Measurements from ENCODE around the gene MVB12B. TPM values are rescaled to one million over a fixed set of nuclear protein-coding genes. Genes with fewer than 3 reads are reported as not detected.

MVB12B gene
- total RNA-seq, 2 experiments from 2014 or later = 7.9 to 9.5 TPM

DNA sequence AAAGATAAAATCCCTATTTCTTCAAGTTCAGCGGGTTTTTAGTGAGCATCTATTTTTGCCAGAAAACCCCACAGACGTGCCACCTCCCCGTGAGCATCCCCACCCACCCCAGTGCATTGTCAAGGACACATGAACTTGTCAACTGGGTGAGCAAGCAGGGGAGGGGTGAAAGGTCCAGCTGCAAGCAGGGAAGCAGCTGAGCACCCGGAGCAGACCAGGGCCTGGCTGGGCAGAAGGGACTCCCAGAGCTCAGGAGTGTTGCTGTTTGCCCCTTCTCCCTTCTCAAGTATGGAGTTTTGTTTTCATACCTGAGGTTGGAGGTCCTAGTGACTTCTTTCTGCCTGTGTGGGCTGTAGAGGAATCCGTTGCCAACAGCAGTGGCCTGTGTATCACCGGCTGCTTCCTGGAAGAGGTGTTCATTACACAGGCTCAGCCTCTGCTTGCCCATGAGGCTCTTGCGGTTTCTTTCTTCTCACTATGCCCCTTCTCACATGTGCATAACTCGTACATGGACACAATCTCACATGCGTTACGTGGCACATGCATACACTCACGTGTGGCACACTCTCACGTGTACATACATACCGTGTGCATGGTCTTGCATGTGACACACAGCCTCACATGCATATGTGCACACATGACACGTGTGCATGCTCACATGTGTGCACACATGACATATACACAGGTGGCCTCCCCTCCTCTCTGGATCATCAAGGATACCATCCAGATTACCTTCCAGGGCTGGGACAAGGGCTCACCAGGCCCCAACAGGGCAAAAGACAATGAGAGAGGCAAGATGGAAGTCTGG lies 126.7 kb downstream of the MVB12B start:
- H3K27ac Mint-ChIP-seq = no peak overlapping the region
- H3K9me3 Mint-ChIP-seq = no peaks in the 10 kb centered on the region
- no peak for DNase-seq
- no peaks in the 10 kb centered on the region for H3K27me3 Mint-ChIP-seq
- no peak overlapping the region for H3K4me3 Mint-ChIP-seq
- H3K4me1 Mint-ChIP-seq = peaks cover 10% of the 10 kb centered on the region
- H3K36me3 Mint-ChIP-seq = no peaks in the 10 kb centered on the region

DNA sequence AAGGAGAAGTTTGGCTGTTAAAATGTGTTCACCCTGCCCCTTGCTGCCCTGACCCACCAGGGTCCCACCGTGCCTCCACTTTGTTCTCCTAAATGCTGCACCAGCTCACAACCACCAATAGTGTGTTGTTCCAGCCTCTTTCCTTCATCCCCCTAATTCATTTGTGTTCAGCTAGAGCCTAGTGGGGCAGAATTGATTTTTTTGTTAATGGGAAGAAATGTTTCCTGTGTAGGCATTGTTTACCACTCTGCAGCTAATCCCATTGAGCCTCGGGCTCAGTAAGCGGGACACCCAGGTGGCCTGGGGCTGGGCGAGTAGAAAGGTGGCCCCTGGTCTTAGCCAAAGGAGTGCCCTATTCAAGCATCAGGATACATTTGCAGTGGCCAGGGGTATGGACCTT lies 127.6 kb downstream of the MVB12B start:
- no peaks in the 10 kb centered on the region for H3K36me3 Mint-ChIP-seq
- no peak overlapping the region for H3K27ac Mint-ChIP-seq
- no peaks in the 10 kb centered on the region for H3K27me3 Mint-ChIP-seq
- H3K4me3 Mint-ChIP-seq = no peak overlapping the region
- no peaks in the 10 kb centered on the region for H3K9me3 Mint-ChIP-seq
- DNase-seq = no peak
- H3K4me1 Mint-ChIP-seq = peaks cover 10% of the 10 kb centered on the region

DNA sequence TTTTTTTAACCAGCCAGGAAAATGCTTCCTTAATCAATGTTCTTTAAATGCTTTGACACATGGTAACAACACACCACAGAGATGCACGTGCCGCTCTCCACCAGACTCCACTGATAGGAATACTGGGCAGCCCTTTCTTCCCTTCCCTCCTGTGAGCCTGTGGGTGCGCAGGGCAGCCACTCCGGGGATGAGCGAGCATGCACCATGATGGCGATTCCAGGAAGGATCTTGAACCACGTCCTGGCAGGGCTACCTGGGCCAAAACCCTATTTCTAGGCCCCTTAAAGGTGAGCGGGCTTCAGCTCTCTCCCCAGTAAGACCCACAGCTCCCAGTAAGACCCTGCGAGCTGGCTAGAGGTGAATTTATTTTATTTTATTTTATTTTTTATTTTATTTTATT lies 128.2 kb downstream of the MVB12B start:
- H3K4me1 Mint-ChIP-seq = peaks cover 10% of the 10 kb centered on the region
- H3K36me3 Mint-ChIP-seq = no peaks in the 10 kb centered on the region

DNA sequence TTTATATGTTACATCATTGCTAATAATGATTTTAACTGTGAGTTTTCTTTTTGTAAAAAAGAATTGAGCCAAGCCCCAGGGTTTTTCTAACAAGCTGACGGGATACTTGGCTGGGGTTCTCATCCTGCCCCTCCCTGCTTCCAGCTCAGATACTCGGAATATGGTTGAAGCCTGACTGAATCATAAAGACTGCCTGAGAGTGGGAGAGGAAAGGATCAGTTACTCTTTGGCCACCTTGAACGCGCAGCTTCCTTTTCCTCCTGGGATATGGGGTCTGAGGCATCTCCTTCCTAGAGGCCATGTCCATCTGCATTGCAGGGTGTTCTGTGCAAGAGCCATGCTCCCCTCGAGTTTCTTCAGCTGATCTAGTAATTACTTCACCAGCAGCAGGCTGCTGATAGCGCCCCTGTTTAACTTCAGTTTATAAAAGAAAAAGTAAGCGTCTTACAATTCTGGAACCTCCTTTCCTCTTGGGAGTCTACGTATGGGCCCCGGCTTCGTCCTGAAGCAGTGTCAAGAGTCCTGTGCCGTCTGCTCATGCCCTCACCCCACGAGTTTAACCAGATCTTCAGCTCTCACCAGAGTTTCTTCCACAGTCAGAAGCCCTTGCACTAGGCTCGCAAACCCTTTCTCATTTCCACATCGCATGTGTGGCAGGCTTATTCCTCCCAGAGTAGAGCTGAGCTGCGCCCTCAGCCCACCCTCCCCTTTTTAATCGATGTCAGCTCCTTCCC lies 130.0 kb downstream of the MVB12B start:
- no peak overlapping the region for H3K4me3 Mint-ChIP-seq

More for the DNA sequence above, 128.2 kb downstream of the MVB12B start:
- Mint-ChIP-seq H3K9me3 (no peaks in the 10 kb centered on the region), H3K4me3 (no peak overlapping the region), H3K27ac (no peak overlapping the region), H3K27me3 (no peaks in the 10 kb centered on the region)
- no peak for DNase-seq

DNA sequence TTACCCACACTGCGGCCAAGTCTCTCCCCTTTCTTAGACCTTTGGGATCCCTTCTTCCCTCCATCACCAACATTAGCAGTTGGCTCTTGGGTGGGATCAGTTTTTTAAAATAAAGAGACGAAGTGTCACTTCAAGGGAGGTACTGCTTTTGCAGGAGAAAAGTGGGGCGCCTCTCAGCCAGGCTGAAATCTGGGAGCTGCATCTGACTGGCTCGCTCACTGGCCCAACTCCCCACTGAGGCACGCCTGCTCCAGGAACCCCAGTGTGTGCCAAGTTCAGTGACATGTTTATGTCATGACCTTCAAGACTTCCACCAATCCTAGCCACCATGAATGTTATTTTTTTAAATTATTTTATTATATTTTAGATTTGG lies 130.5 kb downstream of the MVB12B start:
- DNase-seq = no peak
- H3K4me3 Mint-ChIP-seq = no peak overlapping the region
- H3K4me1 Mint-ChIP-seq = peaks cover 10% of the 10 kb centered on the region
- H3K9me3 Mint-ChIP-seq = no peaks in the 10 kb centered on the region
- H3K27ac Mint-ChIP-seq = no peak overlapping the region
- no peaks in the 10 kb centered on the region for H3K36me3 Mint-ChIP-seq
- no peaks in the 10 kb centered on the region for H3K27me3 Mint-ChIP-seq

More for the DNA sequence above, 130.0 kb downstream of the MVB12B start:
- H3K9me3 Mint-ChIP-seq = no peaks in the 10 kb centered on the region
- H3K27ac Mint-ChIP-seq = no peak overlapping the region
- H3K27me3 Mint-ChIP-seq = no peaks in the 10 kb centered on the region
- DNase-seq = no peak
- no peaks in the 10 kb centered on the region for H3K36me3 Mint-ChIP-seq
- peaks cover 10% of the 10 kb centered on the region for H3K4me1 Mint-ChIP-seq

DNA sequence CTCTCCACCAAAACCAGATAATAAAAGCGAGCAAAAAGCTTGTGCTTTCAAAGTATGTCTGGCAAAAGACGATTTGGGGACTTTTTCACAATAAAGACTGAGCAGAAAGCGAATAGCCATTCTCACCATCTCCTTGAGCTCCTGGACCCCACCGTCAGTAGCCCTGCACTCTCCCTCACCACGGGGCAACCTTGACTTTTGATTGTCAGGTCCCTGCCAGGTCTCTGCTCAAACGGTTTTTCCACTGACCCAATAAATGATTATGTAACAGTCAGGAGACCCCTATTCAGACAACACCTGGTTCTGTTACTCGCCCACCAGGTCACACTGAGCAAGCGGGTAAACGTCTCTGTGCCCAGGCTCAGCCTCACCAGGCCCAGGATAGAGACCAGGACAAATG lies 131.3 kb downstream of the MVB12B start:
- no peaks in the 10 kb centered on the region for H3K27me3 Mint-ChIP-seq
- no peaks in the 10 kb centered on the region for H3K9me3 Mint-ChIP-seq
- H3K4me1 Mint-ChIP-seq = peaks cover 6% of the 10 kb centered on the region
- no peak for DNase-seq
- H3K36me3 Mint-ChIP-seq = no peaks in the 10 kb centered on the region
- no peak overlapping the region for H3K4me3 Mint-ChIP-seq
- no peak overlapping the region for H3K27ac Mint-ChIP-seq

DNA sequence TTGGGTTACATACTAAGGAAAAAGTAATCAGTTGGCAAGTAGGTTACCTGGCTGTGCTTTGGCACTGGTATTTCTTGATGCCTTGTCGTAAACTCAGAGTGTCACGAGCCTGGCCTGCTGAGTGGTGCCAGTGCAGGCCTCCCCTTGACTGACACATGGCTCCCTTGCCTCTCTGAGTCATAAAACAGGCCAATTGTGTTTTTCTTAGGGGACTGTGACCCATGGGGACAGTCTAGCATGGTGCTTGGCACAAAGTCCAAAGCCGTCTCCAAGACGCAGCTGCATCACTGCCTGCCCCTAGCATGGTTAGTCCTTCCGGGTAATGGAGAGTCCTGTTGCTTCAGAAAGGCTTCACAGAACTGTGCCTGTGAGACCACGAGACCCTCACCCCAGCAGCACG lies 132.5 kb downstream of the MVB12B start:
- H3K4me1 Mint-ChIP-seq = peaks cover 2% of the 10 kb centered on the region
- H3K27ac Mint-ChIP-seq = no peak overlapping the region
- peaks cover under 1% of the 10 kb centered on the region for H3K36me3 Mint-ChIP-seq
- no peak for DNase-seq
- H3K27me3 Mint-ChIP-seq = no peaks in the 10 kb centered on the region
- H3K9me3 Mint-ChIP-seq = no peaks in the 10 kb centered on the region
- no peak overlapping the region for H3K4me3 Mint-ChIP-seq

DNA sequence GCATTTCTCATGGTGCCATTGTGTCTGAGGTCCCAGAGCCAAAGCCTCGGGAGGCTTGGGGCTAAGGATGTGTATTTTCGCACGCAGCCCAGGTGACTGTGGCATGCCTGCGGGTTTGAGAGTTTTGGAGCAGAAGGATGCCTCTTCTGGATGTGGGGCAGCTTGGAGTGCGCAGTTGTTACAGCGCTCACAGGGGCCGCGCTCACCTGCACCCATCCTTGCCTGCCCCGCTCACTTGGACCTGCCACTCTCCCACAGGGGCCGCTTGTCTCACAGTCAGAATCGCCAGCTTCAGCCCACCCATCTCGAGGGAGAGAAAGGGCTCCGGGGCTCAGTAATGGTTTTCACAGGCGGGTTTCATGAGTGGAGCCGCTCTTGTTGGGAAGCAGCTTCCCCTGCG lies 132.9 kb downstream of the MVB12B start:
- Mint-ChIP-seq H3K27ac (no peak overlapping the region), H3K9me3 (no peaks in the 10 kb centered on the region), H3K27me3 (no peaks in the 10 kb centered on the region)

DNA sequence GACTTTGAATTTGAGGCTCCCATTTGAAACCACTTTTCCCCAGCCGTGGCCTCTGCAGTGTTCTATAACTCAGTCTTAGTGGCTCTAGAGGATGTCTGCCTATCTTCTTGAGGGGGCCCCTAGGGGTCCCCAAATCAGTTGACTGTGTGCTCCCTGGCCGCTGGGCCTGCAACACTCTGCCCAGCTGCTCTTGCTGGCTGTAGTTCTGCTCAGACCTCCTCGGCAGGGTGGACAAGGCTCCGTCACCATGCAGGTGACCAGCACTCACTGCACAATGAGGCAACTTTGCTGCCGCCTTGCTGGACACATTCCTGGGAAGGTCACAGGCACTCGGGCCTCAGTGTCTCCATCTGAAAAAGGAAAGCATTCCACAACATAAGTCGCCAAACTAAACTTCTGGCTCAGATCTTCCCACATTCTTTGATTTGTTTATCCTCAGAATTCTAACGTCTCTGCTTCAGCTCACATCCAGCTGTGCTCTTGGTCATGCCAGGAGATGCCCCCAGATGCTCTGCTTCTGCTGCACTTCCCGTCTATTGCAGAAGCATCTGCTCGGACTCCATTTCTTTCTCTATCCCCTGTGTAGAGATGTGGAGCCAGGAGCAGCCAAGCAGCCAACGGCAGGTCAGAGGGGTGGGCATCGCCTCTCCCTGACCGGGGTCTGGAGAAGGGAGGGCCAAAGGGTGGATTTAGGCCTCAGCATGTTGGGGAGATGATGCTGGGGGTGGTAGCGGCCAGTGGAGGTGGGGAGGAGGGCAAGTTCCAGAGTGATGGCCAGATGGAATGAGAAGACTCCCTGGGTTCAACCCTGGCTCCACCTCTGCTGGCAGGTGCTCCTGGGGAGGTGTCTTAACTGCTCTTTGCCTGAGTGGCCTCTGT lies 133.6 kb downstream of the MVB12B start:
- H3K27ac Mint-ChIP-seq = no peak overlapping the region
- H3K9me3 Mint-ChIP-seq = peaks cover 2% of the 10 kb centered on the region
- H3K36me3 Mint-ChIP-seq = peaks cover 6% of the 10 kb centered on the region
- H3K4me3 Mint-ChIP-seq = no peak overlapping the region
- H3K4me1 Mint-ChIP-seq = peaks cover under 1% of the 10 kb centered on the region
- no peak for DNase-seq
- H3K27me3 Mint-ChIP-seq = no peaks in the 10 kb centered on the region

More for the DNA sequence above, 132.9 kb downstream of the MVB12B start:
- Mint-ChIP-seq H3K4me1 (no peaks in the 10 kb centered on the region), H3K4me3 (no peak overlapping the region), H3K36me3 (peaks cover 2% of the 10 kb centered on the region)
- DNase-seq = no peak

DNA sequence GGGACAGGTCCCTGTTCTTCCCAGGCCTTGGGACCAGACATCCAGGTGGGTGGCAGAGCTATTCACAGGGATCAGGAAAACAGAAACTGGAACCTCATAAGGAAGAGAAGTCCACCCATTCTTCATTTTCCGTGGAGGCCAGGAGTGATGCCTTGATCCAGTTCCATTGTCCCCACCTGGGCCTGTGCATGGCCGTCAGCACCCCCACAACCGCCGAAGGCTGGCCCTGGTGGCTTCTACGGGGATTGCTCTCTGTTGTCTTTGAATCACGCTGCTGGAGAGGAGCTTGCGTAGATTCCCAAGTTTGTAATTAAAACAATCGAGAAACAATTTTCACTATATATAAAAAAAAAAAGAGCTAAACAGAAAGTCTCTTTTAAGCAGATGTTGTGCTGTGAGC lies 134.4 kb downstream of the MVB12B start:
- Mint-ChIP-seq H3K36me3 (peaks cover 9% of the 10 kb centered on the region), H3K9me3 (peaks cover 2% of the 10 kb centered on the region), H3K27me3 (no peaks in the 10 kb centered on the region), H3K4me3 (no peak overlapping the region), H3K4me1 (peaks cover 6% of the 10 kb centered on the region), H3K27ac (no peak overlapping the region)
- DNase-seq = no peak

DNA sequence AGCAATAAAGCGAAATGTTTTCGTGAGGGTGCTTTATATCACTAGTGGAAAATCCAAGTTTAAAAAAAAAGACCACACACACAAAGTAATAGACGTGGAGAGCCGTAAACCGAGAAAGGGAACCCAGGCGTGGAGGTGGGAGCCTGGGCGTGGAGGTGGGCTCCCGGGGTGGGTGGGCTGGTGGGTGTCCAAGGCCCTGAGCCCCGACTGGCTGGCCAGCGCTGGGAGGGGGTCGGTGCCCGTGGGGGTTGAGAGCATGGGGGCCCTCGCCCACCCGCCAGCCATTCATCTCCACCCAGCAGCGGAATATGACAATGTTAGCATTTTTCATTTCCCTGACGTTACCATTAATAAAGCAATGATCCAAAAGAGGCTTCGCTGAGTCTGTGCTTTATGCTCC lies 135.0 kb downstream of the MVB12B start:
- no peak overlapping the region for H3K4me3 Mint-ChIP-seq
- H3K27ac Mint-ChIP-seq = no peak overlapping the region
- peaks cover 13% of the 10 kb centered on the region for H3K36me3 Mint-ChIP-seq
- H3K27me3 Mint-ChIP-seq = no peaks in the 10 kb centered on the region
- DNase-seq = no peak
- peaks cover 2% of the 10 kb centered on the region for H3K9me3 Mint-ChIP-seq
- peaks cover 6% of the 10 kb centered on the region for H3K4me1 Mint-ChIP-seq

DNA sequence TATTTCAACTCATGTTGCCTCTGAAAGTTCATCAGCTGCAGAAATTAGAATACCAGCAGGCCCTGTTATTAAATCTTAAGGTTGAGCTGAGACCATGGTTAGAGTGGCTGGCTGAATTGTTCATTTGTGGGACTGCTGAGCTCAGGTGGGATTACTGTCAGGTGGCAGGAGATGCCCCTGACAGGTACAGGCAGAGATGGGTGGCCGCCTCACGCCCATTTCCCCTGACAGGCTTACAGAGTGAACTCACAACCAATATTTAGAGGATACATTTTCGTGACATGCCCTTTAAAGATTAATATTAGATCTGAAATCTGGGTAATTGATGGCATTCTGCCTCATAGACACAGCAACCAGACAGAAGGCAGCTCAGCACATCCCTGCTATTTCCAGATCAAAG lies 136.0 kb downstream of the MVB12B start:
- H3K4me1 Mint-ChIP-seq = peaks cover 13% of the 10 kb centered on the region
- no peaks in the 10 kb centered on the region for H3K27me3 Mint-ChIP-seq
- H3K27ac Mint-ChIP-seq = no peak overlapping the region
- peaks cover 18% of the 10 kb centered on the region for H3K36me3 Mint-ChIP-seq
- H3K9me3 Mint-ChIP-seq = peaks cover 2% of the 10 kb centered on the region
- no peak overlapping the region for H3K4me3 Mint-ChIP-seq
- no peak for DNase-seq

DNA sequence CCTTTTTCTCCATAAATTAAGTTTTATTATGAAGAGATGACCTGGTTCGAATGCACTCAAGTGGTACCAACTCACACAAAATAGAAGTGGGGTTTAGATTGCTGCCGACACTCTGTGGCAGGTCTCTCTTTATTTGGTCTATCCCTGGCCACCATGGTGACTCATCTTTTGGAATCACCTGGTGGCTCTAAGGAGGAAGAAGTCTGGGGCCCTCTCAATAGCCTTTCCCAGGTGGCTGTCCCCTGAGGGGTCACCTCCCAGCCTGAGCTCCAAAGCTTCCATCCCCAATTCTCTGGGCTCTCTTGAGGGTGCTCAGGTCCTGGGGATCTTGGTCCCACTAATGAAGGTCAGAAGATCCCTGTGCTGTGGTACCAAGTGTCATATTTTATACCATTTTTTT lies 136.8 kb downstream of the MVB12B start:
- Mint-ChIP-seq H3K27me3 (no peaks in the 10 kb centered on the region), H3K36me3 (peaks cover 24% of the 10 kb centered on the region), H3K27ac (no peak overlapping the region), H3K9me3 (peaks cover 2% of the 10 kb centered on the region), H3K4me3 (no peak overlapping the region), H3K4me1 (peaks cover 19% of the 10 kb centered on the region)
- no peak for DNase-seq

DNA sequence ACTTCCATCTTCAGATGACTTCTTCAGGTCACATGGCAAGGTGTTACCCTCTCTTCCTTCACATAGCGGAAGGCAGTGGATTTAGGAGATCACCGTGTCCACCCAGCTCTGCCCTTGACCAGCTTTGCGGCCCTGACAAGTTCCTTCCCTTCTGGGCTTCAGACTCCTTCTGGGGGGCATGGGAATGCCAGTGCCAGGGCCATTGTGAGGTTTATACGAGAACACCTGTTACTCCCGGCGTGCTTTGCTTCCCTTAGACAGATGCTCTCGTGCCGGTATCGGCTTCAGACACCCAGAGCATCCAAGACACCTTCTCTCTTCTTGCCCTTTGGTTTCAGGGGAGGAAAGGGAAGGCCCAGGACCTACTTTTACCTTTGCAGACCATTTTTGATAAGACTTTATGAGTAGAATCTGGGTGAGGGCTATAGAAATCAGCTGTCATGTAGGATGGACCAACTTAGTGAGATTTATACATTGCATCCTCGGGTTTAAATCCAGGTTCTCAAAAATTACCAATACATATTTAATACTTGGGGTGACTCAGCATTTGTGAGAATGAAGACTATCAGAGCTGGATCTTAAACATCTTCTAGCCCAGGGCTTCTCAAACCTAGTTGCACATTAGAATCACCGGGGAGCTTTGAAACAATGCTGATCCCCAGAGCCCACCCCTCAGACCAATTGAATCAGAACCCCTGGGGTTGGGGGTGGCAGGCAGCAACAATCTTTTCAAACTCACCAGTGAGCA lies 138.2 kb downstream of the MVB12B start:
- Mint-ChIP-seq H3K4me3 (no peak overlapping the region), H3K27ac (no peak overlapping the region), H3K9me3 (peaks cover 2% of the 10 kb centered on the region), H3K36me3 (peaks cover 27% of the 10 kb centered on the region), H3K4me1 (peaks cover 34% of the 10 kb centered on the region), H3K27me3 (no peaks in the 10 kb centered on the region)
- no peak for DNase-seq

All from activated naive CD8-positive, alpha-beta T cell treated with anti-CD3 and anti-CD28 coated beads for 36 hours (primary cell).